Hematopoietic multipotent progenitor cell treated with erythropoietin and hydrocortisone succinate and interleukin-3 and kit ligand, for 17 days (in vitro differentiated cells): ENCODE measurements around the gene CYSTM1.

Source experiments
- DNase-seq: peaks from one replicate; pipeline ENCODE4 v3.0.0-alpha.2; 2015; ENCODE audit warnings: low spot score

Gene CYSTM1

GRCh38 chr5:140208065-140208464 lies 33.1 kb downstream of the CYSTM1 start:
- no peak for DNase-seq

GRCh38 chr5:140213370-140213983 lies 38.5 kb downstream of the CYSTM1 start:
- DNase-seq: no peak

GRCh38 chr5:140214831-140215230 lies 39.8 kb downstream of the CYSTM1 start:
- no peak for DNase-seq

GRCh38 chr5:140215276-140215675 lies 40.3 kb downstream of the CYSTM1 start:
- no peak for DNase-seq

GRCh38 chr5:140216478-140217074 lies 41.6 kb downstream of the CYSTM1 start:
- DNase-seq: peak; percentile 42

GRCh38 chr5:140217299-140218026 lies 42.5 kb downstream of the CYSTM1 start:
- DNase-seq: peak; percentile 77

GRCh38 chr5:140219068-140219991 lies 44.3 kb downstream of the CYSTM1 start:
- DNase-seq: peak; percentile 23

GRCh38 chr5:140220032-140220697 lies 45.2 kb downstream of the CYSTM1 start:
- no peak for DNase-seq

- no peak for DNase-seq
Observed at GRCh38 chr5:140220698-140221064, 45.7 kb downstream of the CYSTM1 start.

GRCh38 chr5:140221697-140222223 lies 46.8 kb downstream of the CYSTM1 start:
- no peak for DNase-seq

- DNase-seq: no peak
Observed at GRCh38 chr5:140222416-140222815, 47.4 kb downstream of the CYSTM1 start.

- DNase-seq: no peak
Observed at GRCh38 chr5:140223567-140223966, 48.6 kb downstream of the CYSTM1 start.

GRCh38 chr5:140224658-140225057 lies 49.7 kb downstream of the CYSTM1 start:
- no peak for DNase-seq

GRCh38 chr5:140225396-140225795 lies 50.4 kb downstream of the CYSTM1 start:
- DNase-seq: no peak

- no peak for DNase-seq
Observed at GRCh38 chr5:140227046-140227445, 52.1 kb downstream of the CYSTM1 start.

GRCh38 chr5:140228364-140228837 lies 53.4 kb downstream of the CYSTM1 start:
- no peak for DNase-seq

- no peak for DNase-seq
Observed at GRCh38 chr5:140230373-140230772, 55.4 kb downstream of the CYSTM1 start.

- no peak for DNase-seq
Observed at GRCh38 chr5:140232731-140233130, 57.7 kb downstream of the CYSTM1 start.

GRCh38 chr5:140234377-140234989 lies 59.5 kb downstream of the CYSTM1 start:
- no peak for DNase-seq

- no peak for DNase-seq
Observed at GRCh38 chr5:140235791-140236551, 61.0 kb downstream of the CYSTM1 start.
